ENCODE measurements around the gene GTF2B.
"Not testable (repeated sequence)": the region's sequence is repeated elsewhere in the genome, so short reads cannot be mapped to it uniquely, and the experiment has no call there.

GTF2B gene

DNA sequence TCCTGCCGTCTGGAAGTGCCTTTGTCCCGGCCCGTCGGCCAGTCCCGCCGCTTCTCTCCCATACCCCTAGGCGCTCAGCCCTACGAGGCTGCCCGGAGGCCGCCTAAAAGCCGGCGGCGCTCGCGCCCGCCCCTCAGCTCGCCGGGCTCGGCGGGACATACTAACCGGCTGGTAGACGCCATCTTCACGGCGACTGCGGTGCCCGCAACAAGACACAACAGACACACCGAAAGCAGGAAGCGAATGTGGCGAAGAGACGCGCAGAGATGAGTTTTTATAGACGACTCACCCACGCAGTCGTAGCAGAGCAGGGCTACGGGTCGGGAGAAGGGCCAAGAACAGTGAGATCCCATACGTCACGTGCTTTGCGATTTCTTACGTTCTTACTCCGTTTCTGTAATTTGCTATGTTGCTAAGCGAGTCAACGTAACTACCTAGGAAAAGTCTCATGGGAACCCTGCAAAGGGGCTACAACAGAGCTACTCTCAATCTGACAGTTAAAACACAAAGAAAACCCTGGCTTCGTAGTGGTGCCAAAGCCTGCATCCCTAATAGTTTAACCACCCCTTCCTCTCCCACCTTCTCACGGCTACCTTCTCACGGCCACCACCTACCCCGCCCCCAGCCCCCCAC is at the start of gene GTF2B:
Gene GTF2B, minus strand, starts transcription at position 250 of the 633 bp plus-strand sequence. Its CDS starts 68 bp downstream, at position 182.
- in situ Hi-C loops (cut with MboI; ENCODE audit: low sequenced_read_pairs) = no loop called here

DNA sequence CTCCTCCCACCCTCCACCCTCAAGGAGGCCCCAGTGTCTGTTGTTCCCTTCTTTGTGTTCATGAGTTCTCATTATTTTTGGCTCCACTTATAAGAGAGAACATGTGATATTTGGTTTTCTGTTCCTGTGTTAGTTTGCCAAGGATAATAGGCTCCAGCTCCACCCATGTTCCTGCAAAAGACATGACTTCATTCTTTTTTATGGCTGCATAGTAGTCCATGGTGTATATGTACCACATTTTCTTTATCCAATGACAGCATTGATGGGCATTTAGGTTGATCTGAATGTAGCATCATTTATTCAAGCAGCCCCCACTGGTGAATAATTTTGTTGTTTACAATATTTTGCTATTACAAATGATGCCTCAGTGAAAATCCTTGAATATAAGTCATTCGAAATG is 47.2 kb upstream of the GTF2B start:
- in situ Hi-C loops (cut with MboI; ENCODE audit: low sequenced_read_pairs) = not testable (repeated sequence)

DNA sequence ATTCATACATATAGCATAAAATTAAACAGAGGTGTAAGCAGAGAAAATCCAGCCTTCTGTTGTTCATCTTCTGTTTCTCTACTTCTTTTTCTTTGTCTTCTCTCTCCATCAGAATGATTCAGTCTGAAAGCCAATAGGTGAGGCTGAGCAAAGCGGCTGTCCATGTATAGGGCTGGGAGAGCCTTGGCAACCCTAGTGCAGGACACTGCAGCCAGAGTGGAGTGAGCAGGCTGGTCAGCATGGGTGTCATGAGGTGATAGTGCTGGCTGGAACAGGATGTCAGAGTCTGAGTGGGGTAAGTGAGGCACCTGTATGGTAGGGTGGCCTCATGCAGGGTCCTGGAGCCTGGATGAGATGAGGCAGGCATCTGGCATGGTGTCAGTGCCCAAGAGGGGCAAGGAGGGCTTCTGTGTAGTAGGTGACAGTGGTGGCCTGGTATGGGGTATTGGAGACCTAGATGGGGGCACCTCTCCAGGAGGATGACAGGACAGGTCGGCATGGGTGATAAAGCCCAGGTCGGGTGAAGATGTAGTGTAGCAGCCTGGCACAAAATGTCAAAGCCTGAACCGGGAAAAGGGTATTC is 45.5 kb upstream of the GTF2B start:
- in situ Hi-C loops (cut with MboI; ENCODE audit: low sequenced_read_pairs) = no loop called here

DNA sequence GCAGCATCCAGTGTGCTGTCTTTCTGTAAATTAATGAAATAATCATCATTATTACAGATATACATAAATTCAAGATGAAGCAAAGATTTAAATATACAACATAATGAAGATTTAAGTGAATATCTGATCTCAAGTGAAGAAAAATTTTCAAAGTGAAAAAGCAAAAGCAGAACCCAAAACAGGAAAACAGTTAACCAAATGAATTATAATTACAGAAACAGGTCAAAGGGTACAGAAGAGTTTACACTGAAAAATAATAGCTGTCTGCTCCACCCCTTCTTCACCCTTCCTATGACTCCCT is 44.8 kb upstream of the GTF2B start:
- in situ Hi-C loops (cut with MboI; ENCODE audit: low sequenced_read_pairs) = no loop called here

- in situ Hi-C loops (cut with MboI; ENCODE audit: low sequenced_read_pairs) = no loop called here
Observed at GRCh38 chr1:88935522-88936222, 44.3 kb upstream of the GTF2B start.

DNA sequence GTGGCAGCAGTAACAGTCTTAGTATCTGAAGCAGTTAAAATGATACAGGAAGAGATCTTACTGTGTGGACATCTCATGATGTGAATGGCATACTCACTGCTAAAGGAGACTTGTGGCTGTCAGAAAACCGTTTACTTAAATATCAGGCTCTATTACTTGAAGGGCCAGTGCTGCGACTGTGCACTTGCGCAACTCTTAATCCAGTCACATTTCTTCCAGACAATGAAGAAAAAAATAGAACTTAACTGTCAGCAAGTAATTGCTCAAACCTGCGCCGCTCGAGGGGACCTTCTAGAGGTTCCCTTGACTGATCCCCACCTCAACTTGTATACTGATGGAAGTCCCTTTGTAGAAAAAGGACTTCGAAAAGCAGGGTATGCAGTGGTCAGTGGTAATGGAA is 38.8 kb upstream of the GTF2B start:
- in situ Hi-C loops (cut with MboI; ENCODE audit: low sequenced_read_pairs) = not testable (repeated sequence)

DNA sequence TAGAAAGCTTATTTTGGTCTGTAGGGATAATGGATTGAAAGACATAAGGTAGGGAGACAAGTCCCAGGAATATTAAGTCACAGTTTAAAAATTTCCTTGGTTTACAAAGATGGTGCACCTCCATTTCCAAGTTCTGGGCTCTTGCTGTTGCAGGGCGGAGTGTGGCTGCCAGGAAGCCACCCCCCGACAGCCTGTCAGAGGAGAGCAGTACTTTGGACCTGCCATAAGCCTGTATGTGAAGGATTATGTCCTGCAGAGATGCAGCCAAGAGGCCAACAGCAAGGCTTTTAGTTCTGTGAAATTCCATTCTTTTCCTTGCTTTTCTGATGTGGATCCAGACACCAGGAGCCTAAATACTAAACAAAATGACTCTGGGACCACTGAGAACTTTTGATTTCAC is 31.9 kb upstream of the GTF2B start:
- in situ Hi-C loops (cut with MboI; ENCODE audit: low sequenced_read_pairs) = no loop called here

DNA sequence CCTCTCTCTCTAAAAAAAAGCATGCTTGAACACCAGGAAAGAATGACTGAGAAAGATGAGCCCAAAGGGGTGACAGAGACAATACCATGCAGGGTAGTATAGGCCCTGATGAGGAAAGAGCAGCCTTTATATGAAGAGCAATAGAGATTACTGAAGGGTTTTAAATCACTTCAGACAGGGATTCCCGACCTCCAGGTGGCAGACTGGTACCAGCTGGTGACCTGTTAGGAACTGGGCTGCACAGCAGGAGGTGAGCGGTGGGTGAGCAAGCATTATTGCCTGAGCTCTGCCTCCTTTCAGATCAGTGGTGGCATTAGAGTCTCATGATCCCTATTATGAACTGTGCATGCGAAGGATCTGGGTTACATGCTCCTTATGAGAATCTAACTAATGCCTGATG is 30.8 kb upstream of the GTF2B start:
- in situ Hi-C loops (cut with MboI; ENCODE audit: low sequenced_read_pairs) = no loop called here

DNA sequence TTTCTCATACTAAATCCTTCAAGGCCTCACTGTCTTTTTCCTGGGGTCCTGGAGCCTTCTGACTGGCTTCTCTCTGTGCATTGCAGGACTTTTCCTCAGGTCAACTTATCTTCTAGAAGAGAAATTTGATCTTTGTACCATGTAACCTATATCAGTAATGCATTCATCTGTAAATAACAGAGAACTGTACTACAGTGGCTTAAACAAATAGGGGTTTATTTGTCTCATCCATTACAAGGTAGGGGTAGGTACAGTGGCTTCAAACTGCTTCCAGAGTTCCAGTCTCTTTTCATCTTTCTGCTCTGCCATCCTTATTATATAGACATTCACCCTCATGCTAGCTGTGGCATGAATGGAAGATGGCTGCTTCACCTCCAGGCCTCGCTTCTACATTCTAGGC is 29.5 kb upstream of the GTF2B start:
- in situ Hi-C loops (cut with MboI; ENCODE audit: low sequenced_read_pairs) = no loop called here

DNA sequence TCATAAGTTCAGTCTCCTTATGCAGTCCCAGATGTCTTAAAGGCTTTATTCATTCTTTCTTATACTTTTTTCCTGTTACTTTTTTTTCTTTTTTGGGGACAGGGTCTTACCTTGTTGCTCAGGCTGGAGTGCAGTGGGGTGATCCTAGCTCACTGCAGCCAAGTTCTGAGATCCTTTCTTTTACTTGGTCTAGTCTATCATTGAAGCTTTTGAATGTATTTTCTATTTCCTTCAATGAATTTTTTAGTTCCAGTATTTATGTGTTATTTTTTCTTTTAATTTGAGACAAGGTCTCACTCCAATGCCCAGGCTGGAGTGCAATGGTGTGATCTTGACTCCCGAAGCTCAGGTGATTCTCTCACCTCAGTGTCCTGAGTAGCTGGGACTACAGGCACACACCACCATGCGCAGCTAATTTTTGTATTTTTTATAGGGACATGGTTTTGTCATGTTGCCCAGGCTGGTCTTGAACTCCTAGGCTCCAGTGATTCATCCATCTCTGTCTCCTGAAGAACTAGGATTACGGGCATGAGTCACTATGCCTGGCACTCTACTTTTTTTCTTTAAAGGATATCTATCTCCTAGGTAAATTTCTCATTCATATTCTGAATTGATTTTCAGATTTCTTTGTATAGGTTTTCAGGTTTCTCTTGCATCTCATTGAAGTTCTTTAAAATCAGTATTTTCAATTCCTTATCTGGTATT is 26.1 kb upstream of the GTF2B start:
- in situ Hi-C loops (cut with MboI; ENCODE audit: low sequenced_read_pairs) = no loop called here

GRCh38 chr1:88916883-88917282 is 25.5 kb upstream of the GTF2B start:
- in situ Hi-C loops (cut with MboI; ENCODE audit: low sequenced_read_pairs) = no loop called here

- in situ Hi-C loops (cut with MboI; ENCODE audit: low sequenced_read_pairs) = not testable (repeated sequence)
Observed at GRCh38 chr1:88911800-88912199, 20.4 kb upstream of the GTF2B start.

- in situ Hi-C loops (cut with MboI; ENCODE audit: low sequenced_read_pairs) = no loop called here
Observed at GRCh38 chr1:88911161-88911560, 19.8 kb upstream of the GTF2B start.

DNA sequence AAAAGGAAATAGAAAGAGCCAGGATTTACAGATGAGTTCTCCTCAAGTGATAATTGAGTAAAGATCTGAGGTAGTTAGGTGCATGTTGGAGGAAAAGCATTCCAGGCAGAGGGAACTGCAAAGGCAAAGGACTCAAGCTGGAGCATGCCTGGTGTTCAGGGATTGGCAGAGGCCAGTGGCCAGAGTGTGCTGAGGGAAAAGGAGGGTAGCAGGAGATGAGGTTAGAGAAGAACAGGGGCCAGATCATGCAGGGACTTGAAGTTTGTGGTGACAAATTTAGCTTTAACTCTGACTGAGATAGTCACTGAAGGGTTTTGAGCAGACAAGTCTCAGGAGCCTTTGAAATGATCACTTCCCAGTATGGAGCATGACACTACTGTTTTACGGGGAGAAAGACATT is 19.0 kb upstream of the GTF2B start:
- in situ Hi-C loops (cut with MboI; ENCODE audit: low sequenced_read_pairs) = no loop called here

GRCh38 chr1:88900883-88901282 is 9.5 kb upstream of the GTF2B start:
- in situ Hi-C loops (cut with MboI; ENCODE audit: low sequenced_read_pairs) = no loop called here

GRCh38 chr1:88897070-88897730 is 5.8 kb upstream of the GTF2B start:
- in situ Hi-C loops (cut with MboI; ENCODE audit: low sequenced_read_pairs) = no loop called here

- in situ Hi-C loops (cut with MboI; ENCODE audit: low sequenced_read_pairs) = no loop called here
Observed at GRCh38 chr1:88892357-88892877, 1.1 kb upstream of the GTF2B start.

- in situ Hi-C loops (cut with MboI; ENCODE audit: low sequenced_read_pairs) = no loop called here
Observed at GRCh38 chr1:88891951-88892340, 579 bp upstream of the GTF2B start.

GRCh38 chr1:88890791-88891317 is 513 bp downstream of the GTF2B start:
- in situ Hi-C loops (cut with MboI; ENCODE audit: low sequenced_read_pairs) = no loop called here

DNA sequence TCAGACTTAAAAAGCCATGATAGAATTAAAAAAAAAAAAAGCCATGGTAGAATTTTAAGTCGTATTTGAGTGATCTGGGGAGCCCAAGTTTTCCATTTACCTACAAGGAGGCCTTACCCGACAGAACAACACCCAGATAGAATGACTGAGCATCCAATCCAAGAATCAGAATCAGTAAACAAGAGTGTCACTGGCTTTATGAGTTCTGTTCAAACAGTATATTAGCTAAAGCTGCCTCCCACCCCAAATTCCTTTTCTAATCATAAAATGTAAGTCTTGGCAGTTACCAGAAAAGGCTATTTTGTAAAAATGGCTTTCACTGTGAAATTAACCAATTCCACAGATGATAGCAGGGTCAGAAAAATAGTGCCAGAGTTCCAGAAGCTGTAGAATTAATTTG is 1.2 kb downstream of the GTF2B start:
- in situ Hi-C loops (cut with MboI; ENCODE audit: low sequenced_read_pairs) = no loop called here

DNA sequence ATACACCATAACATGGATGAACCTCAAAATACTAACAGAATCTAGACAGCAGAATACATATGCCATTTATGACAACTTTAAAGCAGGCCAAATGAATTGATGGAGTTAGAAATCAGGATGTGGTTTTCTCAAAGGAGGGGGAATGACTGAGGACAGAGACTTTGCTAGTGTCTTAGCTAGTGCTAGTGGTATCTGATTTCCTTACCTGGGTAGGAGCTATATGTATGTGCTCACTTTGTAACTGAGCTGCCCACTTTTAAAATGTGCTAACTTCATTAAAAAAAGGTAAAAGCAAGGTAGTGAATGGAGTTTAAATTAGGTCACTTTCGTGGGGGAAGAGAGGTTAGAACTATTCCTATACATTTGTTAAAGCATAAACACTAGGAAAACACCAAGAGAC is 2.6 kb downstream of the GTF2B start:
- in situ Hi-C loops (cut with MboI; ENCODE audit: low sequenced_read_pairs) = no loop called here

Measured in hTERT RPE-1 (cell line).